SH-SY5Y (cell line): Measurements from ENCODE around the gene MMP11.

Experiments
- GATA2 ChIP-seq: IDR thresholded peaks from 2 replicates; pipeline ENCODE4 v1.6.1; 2011; ENCODE audit warnings: mild to moderate bottlenecking, low read depth, low read length
- GATA3 ChIP-seq: IDR thresholded peaks from 2 replicates; pipeline ENCODE4 v1.6.1; 2011; ENCODE audit warnings: low read depth, mild to moderate bottlenecking, low read length, moderate library complexity

GRCh38 chr22:23789121-23789520 is 16.5 kb downstream of the MMP11 start:
- TF ChIP-seq GATA2 (no peak), GATA3 (no peak)
